ENCODE measurements around the gene PTPN5.
A peak's percentile ranks its signal among the peaks of the same experiment; 100 is the strongest.

PTPN5 gene

GRCh38 chr11:18739685-18740084 is 51.9 kb downstream of the PTPN5 start:
- no peak for DNase-seq (ENCODE audit: low read depth)

- DNase-seq (ENCODE audit: low read depth) = no peak
Measured at GRCh38 chr11:18737642-18738041, 54.0 kb downstream of the PTPN5 start.

GRCh38 chr11:18736590-18737148 is 54.9 kb downstream of the PTPN5 start:
- DNase-seq (ENCODE audit: low read depth) = no peak

- DNase-seq (ENCODE audit: low read depth) = no peak
Measured at GRCh38 chr11:18733202-18733601, 58.4 kb downstream of the PTPN5 start.

GRCh38 chr11:18731949-18732821 is 59.4 kb downstream of the PTPN5 start:
- DNase-seq (ENCODE audit: low read depth) = peak; percentile 49

GRCh38 chr11:18731441-18731840 is 60.2 kb downstream of the PTPN5 start:
- DNase-seq (ENCODE audit: low read depth) = no peak

GRCh38 chr11:18730020-18730419 is 61.6 kb downstream of the PTPN5 start:
- DNase-seq (ENCODE audit: low read depth) = no peak

GRCh38 chr11:18729426-18729825 is 62.2 kb downstream of the PTPN5 start:
- no peak for DNase-seq (ENCODE audit: low read depth)

- DNase-seq (ENCODE audit: low read depth) = no peak
Measured at GRCh38 chr11:18728658-18729057, 62.9 kb downstream of the PTPN5 start.

- DNase-seq (ENCODE audit: low read depth) = peak; percentile 28
Measured at GRCh38 chr11:18727479-18728236, 63.9 kb downstream of the PTPN5 start.

- DNase-seq (ENCODE audit: low read depth) = no peak
Measured at GRCh38 chr11:18726040-18726439, 65.6 kb downstream of the PTPN5 start, which contains the start of gene IGSF22. Gene IGSF22 (minus strand): TSS chr11:18726188. CDS start chr11:18724236, 1,952 bp downstream.

GRCh38 chr11:18723991-18724390 is 67.6 kb downstream of the PTPN5 start:
- no peak for DNase-seq (ENCODE audit: low read depth)

GRCh38 chr11:18722293-18722637 is 69.3 kb downstream of the PTPN5 start:
- DNase-seq (ENCODE audit: low read depth) = no peak

GRCh38 chr11:18721561-18722292 is 69.9 kb downstream of the PTPN5 start:
- DNase-seq (ENCODE audit: low read depth) = peak; percentile 26

GRCh38 chr11:18720808-18721560 is 70.6 kb downstream of the PTPN5 start:
- peak; percentile 74 for DNase-seq (ENCODE audit: low read depth)

GRCh38 chr11:18720091-18720807 is 71.3 kb downstream of the PTPN5 start:
- no peak for DNase-seq (ENCODE audit: low read depth)

GRCh38 chr11:18715476-18715875 is 76.1 kb downstream of the PTPN5 start:
- no peak for DNase-seq (ENCODE audit: low read depth)

GRCh38 chr11:18714443-18714780 is 77.2 kb downstream of the PTPN5 start:
- DNase-seq (ENCODE audit: low read depth) = no peak

- DNase-seq (ENCODE audit: low read depth) = no peak
Measured at GRCh38 chr11:18713646-18714442, 77.8 kb downstream of the PTPN5 start.

GRCh38 chr11:18710545-18710944 is 81.1 kb downstream of the PTPN5 start:
- DNase-seq (ENCODE audit: low read depth) = no peak
